Stimulated activated CD8-positive, alpha-beta memory T cell treated with anti-CD3 and anti-CD28 coated beads, Interleukin-15, amount 100 ng/mL, for 48 hours (primary cell): Measurements from ENCODE around the gene SLC9A7.
"Not testable (repeated sequence)": the region's sequence is repeated elsewhere in the genome, so short reads cannot be mapped to it uniquely, and the experiment has no call there.

Experiments used
- DNase-seq, 2 donors: peaks; one replicate each; pipeline ENCODE4 v3.0.0-alpha.2; 2020; ENCODE audit warnings: low read depth in 2 of 2

SLC9A7 gene

DNA sequence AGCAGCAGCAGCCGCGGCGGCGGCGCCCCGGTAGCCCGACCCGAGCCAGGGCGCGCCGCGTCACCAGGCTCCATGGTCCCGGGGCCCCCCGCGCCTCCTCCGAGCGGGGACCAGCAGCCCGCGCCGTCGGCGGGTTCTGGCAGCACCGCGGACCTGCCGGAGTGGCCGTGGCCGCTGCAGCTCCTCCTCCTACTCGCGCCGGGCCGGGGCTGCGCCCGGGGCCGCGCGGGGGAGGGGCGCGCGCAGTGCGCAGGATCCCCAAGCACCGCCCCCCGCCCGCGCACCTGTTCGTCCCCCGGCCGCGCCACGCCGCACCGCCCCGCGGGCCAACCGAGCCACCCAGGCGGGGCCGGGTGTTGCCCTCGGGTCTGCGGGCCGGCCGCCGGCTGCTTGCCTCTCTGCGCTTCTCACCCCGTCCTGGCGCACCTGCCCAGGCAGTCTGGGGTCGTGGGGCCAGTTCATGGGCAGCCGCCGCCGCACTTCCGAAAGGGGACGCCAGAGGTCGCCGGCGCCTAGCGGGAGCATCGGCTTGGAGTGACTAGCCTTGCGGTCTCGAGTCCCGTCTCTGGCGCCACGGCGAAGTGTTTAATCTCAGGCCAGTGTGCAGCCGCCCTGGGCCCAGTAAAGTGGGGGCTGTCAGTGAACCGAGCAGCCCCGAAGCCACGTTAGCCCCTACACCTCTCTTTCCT lies at the start of gene SLC9A7:
TSS of gene SLC9A7 (minus strand) at position 163 of the 689 bp plus-strand sequence. CDS start at position 74, 89 bp downstream.
- peak; percentile 67 to 71 for DNase-seq

DNA sequence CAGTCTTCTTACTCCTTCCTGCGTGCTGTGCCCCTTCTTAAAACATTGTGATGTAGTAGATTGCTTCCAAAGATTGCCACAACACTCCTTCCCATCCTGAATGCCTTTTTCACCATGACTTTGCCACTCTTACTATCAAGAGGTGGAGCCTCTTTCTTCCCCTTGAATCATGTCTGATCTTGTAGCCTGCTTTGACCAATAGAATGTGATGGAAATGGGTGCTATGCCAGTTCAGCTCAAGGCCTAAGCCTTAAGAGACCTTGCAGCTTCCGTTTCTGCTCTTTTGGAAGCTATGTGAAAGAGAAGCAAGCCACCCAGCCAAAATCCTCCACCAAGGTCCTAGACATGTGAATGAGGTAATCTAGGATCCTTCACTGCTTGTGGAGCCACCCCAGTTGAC lies 46.4 kb upstream of the SLC9A7 start:
- DNase-seq: no peak

DNA sequence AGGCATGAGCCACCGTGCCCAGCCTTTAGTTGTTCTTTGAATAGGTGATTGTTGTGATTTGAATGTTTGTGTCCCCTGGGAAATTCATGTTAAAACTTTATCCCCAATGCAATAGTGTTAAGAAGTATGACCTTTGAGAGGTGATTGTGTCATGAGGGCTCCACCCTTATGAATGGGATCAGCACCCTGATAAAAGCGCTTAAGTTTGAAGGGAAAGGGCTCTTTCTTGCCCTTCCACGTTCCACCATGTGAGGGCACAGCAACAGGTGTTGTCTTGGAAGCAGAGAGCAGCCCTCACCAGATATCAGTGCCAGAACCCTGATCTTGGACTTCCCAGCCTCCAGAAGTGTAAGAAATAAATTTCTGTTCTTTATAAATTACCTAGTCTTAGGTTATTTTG lies 44.2 kb upstream of the SLC9A7 start:
- DNase-seq: no peak

DNA sequence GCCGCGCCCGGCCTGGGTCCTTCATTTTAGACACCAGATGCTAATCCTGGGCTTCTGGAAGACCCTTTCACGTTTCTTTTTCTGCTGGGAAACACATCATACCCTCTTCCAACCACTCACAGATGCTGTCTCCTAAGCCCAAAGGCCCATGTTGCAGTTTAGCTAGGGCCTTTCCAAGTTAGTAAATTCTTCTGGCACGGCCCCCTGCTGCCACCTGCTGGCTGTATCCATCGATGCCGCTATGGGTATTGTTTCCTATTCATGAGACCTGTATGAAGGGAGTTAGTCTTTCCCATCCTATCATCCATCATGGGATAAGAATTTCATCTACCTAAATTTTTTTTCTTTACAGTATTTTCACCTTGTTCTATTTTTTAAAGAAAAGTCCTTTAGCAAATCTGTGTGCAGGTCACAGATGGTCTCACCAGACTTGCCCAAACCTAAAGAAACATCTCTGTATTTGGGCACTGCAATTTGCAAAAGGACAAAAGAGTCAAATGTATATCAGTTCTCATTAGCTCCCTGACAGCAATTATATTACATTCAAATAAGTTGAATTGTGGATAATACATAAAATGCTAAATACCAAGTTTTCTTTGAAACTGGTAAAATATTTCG lies 37.8 kb upstream of the SLC9A7 start:
- peak; percentile 39 to 47 for DNase-seq

DNA sequence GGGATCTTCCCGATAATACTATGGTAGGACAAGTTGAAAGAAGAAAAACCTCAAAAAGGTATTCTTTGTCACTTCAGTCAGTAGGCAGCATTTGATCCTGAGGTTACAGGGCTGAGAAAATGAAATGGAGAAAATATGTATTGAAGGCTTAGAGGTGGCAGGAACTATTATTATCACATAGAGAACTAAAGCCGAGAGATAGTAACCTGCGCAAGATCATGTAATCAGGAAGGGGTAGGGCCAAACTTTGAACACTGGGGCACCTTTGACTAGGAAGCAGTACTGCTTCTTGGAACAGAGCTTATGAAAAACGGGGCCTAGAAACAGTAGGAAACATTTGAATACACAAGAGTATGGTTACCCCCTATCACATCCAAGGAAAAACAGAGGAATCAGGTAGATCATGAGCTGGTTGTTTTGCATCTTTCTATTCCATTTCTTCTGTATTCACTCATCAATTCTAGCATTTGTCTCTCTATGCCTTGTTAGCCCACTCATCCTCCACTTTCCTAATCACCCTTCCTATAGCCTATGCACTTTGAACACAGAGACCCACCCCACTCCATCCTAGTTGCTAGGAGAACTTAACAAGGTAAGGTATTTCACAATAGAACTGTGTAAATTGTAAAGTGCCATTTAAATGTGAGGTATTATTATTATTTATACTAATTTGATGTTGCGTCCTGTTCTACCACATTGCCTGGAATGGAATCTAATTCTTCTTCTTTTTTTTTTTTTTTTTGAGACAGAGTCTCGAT lies 34.6 kb upstream of the SLC9A7 start:
- DNase-seq: no peak

DNA sequence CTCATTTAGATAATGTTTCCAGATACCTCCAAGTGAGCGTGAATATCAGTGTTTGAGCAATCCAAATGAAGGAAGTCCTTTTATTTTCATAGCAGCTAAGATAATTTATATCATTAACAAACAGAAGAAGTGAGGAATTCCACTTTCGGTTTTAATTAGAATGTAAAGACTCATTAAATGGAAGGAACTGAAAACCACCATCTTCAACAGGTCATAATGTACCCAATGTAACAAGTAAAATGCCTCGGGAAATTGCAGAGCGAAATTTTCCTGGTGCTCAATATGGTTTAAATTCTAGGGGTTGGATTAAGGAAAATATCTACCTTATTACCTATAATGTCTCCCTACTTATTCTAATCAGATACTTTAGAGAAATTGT lies 33.9 kb upstream of the SLC9A7 start:
- DNase-seq: no peak

DNA sequence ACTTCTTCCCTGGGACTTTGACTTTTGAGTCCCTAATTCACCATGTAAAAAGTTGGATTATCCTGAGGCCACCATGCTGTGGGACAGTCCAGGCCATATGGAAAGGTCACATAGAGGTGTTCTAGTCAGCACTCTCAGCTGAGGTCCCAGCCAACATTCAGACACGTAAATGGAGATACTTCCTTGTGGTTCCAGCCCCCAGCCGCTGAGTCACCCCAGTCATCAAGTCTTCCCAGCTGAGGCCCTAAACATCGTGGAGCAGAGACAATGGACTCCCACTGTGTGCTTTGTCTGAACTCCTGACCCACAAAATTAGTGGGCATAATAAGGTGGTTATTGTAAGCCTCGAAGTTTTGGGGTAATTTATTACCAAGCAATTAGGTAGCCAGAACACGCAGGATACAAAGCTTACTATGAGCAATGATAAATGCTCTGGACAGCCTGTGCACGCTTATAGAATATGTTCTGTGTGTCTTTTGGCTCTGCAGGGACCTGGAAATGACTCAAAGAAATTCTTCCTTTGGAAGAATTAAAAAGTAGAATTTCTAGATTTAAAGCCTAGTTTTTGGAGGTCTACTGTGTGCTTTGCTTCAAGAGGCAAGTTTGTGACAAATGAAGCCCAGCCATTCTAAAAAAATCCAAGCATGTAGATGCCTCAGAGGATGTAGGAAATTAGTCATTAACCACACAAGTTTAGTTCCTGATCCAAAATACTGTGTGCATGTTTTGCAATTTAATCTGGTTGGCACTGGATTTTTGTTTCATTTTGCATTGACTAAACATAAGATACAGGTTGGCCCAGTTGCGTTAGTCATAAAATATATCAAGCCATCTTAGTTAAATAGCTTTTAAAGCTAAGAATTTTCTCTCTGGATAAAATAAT lies 33.2 kb upstream of the SLC9A7 start:
- no peak for DNase-seq

DNA sequence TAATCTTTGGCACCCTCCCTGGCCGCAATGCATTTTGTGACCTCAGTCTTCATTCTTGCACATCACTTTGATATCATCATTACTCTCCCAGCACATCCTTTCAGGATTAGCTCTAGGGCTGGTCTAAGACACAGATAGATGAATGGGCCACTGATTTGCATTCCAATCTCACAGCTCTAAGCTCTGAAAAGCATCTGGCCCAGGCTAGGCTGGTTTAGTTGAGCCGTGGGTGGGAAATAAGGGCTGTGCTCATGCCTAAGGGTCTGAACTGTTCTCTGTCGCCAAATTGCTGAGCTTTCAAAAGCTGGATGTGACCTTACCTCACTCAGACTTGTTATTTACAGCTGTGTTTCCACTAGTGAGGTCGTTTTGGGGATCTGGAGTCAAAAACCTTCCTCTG lies 30.0 kb upstream of the SLC9A7 start:
- no peak for DNase-seq

DNA sequence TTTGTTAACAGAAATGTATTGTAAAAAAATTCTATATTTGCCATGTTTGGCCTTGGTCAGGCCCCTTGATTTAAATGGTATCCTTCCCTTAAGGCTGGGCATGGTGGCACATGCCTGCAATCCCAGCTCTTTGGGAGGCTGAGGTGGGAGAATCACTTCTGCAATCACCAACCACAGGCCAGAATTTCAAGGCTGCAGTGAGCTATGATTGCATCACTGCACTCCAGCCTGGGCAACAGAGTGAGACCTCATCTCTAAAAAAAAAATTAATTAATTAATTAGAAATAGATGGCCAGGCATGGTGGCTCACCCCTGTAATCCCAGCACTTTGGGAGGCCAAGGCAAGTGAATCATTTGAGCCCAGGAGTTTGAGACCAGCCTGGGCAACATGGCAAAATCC lies 25.5 kb upstream of the SLC9A7 start:
- DNase-seq: not testable (repeated sequence)

DNA sequence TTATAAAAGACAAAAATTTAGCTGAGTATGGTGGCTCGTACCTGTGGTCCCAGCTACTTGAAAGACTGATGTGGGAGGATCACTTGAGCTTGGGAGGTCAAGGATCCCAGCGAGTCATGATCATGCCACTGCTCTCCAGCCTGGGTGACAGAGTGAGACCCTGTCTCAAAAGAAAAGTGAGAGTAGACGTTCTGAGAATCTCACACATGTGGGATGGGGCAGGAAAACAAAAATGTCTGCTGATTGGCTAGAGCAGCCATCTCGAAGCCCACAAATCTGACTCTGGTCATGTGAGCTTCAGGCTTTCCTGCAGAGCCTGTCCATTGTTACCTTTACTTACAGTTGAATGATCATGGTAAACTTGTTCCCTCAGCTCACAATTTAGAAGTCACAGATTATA lies 23.1 kb upstream of the SLC9A7 start:
- no peak for DNase-seq

DNA sequence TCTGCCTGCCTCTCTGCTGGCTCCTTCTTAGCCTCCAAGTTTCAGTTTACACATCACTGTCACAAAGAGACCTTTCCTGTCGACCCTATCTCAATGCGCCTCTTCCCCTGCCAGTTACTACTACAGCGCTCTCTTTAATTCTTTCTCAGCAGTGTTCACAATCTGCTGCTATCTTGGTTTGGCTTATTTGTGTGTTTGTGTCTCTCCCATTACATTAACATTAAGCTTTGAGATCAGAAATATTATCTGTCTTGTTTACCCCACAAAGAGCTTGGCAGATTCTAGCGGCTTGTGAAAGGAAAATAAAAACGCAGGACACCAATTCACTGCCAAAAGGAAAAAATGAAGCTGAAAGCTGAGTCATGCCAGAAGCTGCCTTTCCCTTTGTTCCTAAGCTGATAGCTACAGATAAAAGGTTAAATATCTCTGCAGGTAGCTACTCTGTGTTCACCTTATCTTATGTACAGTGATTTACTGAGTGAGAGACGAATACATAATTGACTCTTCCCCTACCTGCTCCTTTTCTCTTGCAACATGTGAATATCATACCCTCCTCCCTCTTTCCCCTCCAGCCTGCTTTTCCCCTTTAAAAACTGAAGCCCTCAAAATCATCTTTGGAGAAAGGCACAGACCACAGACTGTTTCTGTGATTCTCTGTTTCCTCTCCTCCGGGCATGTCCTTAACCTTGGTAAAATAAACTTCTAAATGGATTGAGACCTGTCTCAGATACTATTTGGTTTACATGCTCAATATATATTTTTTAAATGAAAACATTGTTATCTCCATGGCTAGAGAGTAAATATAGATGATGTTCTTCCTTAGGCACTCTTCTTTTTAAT lies 19.3 kb upstream of the SLC9A7 start:
- no peak for DNase-seq

DNA sequence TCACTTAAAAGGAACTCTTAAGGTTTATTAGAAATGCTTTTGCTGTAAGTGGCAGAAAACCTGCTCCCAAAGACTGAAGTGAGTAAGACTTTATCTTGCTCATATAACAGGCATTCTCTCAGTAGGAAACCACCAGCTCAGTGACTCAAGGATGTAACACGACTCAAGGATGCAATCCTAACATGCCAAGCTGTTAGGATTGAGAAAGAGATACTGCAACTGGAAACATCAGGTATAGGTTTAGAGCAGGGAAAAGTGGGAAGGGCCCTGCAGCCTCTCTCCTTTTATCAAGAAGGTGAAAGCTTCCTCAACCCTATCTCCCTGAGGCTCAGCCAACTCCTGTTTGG lies 11.9 kb upstream of the SLC9A7 start:
- DNase-seq: no peak

DNA sequence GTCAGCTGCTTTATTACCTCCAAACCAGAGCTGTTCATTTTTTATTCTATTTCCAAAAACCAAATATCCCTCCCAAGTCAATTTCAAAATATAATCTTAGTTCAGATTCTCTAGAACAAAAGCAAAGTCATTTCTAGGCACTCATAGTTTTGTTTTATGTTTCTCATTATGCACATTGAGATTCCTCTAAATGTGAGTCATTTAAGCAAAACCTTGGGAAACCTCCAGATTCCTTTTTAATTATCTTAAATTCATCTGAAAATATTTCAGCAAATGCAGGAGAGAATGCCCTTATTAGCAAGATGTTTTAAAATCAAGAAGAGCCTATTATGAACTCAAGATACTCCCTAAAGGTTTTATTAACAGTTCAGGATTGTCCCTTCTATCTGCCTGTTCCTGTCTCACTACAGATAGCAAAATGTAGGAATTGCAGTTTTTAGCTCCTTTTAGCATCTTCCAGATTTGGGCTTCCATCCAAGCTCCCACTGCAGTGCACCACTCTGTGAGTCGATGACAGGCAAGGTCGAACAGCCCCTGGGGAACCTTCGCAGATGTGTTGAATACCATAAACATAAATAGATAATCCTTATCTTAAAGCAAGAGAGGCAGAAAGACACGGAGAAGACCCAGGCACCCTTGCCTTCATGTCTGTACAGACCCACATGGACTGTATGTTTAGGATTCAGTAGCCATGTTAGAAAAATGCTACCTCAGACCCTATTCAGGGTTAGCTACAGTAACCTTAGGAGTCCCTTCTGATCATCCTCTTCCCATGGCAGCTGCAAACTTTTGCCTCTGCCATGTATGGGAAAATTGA lies 11.3 kb upstream of the SLC9A7 start:
- DNase-seq: no peak

DNA sequence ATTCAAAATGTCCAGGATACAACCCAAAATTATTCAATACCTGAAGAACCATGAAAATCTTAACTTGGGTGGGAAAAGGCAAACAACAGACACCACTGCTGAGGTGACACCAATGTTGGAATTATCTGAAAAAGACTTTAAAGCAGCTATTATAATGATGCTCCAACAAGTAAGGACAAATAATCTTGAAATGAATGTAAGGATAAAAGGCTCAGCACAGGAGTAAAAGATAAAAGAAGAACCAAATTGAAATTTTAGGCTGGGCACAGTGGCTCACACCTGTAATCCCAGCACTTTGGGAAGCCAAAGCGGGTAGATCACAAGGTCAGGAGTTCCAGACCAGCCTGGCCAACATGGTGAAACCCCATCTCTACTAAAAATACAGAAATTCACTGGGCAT lies 4.0 kb upstream of the SLC9A7 start:
- no peak for DNase-seq

DNA sequence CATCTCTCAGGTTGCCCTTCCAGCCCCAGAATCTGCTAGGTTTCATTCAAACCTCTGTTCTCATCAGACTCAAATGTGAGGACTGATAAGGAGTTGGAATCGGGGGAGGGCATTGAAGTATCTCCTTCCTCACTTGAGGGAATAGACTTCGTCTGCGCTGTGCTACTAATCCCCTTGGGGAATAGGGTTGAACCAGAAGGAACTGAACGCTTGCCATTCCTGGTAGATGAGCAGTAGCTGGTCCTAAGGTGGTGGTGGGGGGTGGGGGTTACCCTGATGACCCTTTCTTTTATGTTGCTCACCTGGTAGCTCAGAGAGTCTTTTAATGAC lies 692 bp upstream of the SLC9A7 start:
- DNase-seq: no peak

DNA sequence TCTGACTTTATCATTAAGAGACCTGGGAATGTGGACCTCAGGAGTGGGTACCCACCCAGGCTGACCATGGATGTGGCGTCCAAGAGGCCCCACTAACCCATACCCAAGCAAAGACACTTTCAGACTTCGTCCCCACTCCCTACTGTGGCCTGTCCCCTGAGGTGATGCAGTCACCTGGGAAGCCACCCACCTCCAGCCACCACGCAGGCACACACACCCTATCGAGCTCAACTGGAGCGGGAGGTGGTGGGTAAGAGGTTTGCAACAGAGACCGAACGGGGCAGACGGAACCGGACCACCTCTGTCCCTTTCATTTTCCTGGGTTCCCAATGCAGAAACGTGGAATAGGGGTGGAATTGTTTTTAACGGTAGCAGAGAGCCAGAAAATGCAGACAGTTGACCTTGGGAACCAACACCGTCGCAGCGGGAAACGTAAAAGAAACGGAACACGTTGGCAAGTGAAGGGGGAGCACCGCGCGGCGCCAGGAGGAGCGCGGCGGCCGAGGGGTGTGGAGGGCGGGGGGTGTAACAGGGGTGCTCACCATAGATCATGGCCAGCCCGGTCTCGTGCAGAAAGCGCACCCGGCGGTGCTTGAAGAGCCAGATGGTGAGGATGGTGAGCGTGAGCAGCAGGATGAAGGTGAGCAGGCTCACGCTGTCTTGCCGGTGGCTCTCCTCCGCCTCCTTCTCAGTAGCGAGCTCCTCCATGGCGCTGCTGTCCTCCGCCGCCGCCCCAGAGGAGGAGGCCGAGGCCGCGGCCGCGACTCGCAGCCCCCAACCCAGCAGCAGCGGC lies 559 bp downstream of the SLC9A7 start:
- no peak for DNase-seq

DNA sequence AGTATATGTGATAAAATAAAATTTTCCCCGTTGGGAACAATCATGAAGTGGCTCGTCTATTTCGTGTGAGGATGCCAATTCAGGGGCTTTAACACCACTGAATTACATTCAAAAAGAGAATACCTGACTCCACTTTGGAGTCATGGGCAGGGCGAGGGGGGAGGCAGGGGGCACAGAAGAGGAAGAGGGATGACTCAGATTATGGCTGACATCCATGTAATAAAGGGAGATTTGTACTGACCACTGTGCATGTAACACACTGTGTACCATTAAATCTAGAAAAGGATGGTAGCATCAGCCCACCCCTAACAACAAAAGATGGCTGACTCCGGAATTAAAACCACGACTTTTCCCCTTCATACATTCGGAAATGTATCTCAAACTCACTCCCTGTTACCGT lies 1.3 kb downstream of the SLC9A7 start:
- DNase-seq: no peak

DNA sequence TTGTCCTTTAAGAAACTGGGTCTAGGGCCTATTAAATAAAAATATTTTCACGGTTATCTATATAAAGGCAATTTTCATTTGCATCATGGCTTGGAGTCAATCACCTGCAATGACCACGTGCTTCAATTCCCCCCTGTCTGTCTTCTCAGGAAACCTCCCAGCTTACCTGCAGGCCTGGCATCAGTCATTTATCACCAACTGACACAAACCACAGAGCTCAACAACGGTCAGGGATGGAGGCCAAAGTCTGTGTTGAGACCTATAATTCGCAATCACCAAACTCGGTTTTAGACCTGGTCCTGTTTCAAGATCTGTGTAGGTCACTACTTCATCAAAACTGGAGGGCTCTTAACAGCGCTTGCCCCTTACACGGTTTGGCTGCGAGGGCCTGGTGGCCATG lies 1.9 kb downstream of the SLC9A7 start:
- DNase-seq: no peak

DNA sequence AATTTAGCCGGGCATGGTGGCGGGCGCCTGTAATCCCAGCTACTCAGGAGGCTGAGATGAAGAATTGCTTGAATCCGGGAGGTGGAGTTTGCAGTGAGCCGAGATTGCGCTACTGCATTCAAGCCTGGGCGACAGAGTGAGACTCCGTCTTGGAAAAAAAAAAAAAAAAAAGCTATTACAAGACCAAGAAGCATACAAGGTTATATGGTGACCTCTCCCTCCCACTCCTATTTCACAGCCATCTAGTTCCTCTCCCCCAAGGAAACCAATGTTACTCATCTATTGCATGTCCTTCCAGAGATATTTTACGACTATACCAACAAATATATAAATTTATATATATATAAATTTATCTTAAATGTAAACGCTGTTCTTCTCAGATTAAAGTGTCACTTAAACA lies 3.2 kb downstream of the SLC9A7 start:
- DNase-seq: no peak

DNA sequence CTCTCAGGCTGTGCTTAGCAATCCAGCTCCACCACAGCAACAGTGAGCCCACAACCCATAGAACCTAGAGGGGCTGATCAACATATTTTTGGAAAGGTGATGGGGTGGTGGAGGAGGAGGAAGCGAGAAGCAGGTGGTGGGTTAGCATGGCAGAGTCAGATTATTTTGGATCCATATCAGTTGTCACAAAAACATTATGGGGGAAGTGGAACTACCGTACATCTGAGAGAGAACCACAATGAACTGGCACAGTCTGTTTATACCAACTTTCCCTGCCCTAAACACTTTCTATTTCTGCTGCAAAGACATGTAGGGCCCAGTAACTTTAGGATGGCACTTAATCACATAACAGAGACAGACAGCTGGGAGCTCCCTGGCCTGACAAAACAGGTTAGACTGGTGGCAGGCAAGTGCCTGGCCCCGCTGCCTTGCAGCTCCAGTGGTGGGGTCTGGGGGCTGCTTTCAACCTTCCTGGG lies 4.3 kb downstream of the SLC9A7 start:
- DNase-seq: no peak
